ENCODE results near the gene HOXD11.
A peak's percentile ranks its signal among the peaks of the same experiment; 100 is the strongest.

Gene HOXD11

GRCh38 chr2:176096986-176097819 lies 9.9 kb upstream of the HOXD11 start:
- peak; percentile 80 for TF ChIP-seq CTCF (conservative IDR thresholded peaks at IDR 0.05; ENCODE audit: low read depth, low read length)
- Histone ChIP-seq H4K20me1 (ENCODE audit: insufficient read depth) (no peaks in the 10 kb centered on the region), H3K79me2 (ENCODE audit: insufficient read depth, low read depth) (no peaks in the 10 kb centered on the region), H3K36me3 (ENCODE audit: insufficient read depth) (no peaks in the 10 kb centered on the region), H3K4me1 (ENCODE audit: low read depth, poor library complexity, severe bottlenecking) (peaks cover 8% of the 10 kb centered on the region), H3K4me3 (IDR thresholded peaks at IDR 0.05; ENCODE audit: insufficient read depth, low read depth, low read length) (peak overlapping the region; percentile 89), H3K27ac (peak overlapping the region; percentile 91), H2AFZ (ENCODE audit: low read depth) (peak overlapping the region; percentile 97), H3K4me2 (peak overlapping the region; percentile 95), H3K9ac (peak overlapping the region; percentile 90), H3K27me3 (ENCODE audit: insufficient read depth, low read depth) (no peaks in the 10 kb centered on the region)

GRCh38 chr2:176097820-176098365 lies 9.2 kb upstream of the HOXD11 start:
- peaks cover 8% of the 10 kb centered on the region for H3K4me1 ChIP-seq (ENCODE audit: low read depth, poor library complexity, severe bottlenecking)
- no peaks in the 10 kb centered on the region for H4K20me1 ChIP-seq (ENCODE audit: insufficient read depth)
- H2AFZ ChIP-seq (ENCODE audit: low read depth) = peak overlapping the region; percentile 97
- peak overlapping the region; percentile 90; the same call in 1 of the 2 replicates for H3K9ac ChIP-seq
- TF ChIP-seq CTCF (conservative IDR thresholded peaks at IDR 0.05; ENCODE audit: low read depth, low read length) = no peak
- no peak overlapping the region for H3K4me3 ChIP-seq (IDR thresholded peaks at IDR 0.05; ENCODE audit: insufficient read depth, low read depth, low read length)
- no peaks in the 10 kb centered on the region for H3K36me3 ChIP-seq (ENCODE audit: insufficient read depth)
- H3K27me3 ChIP-seq (ENCODE audit: insufficient read depth, low read depth) = no peaks in the 10 kb centered on the region
- no peaks in the 10 kb centered on the region for H3K79me2 ChIP-seq (ENCODE audit: insufficient read depth, low read depth)
- H3K27ac ChIP-seq = no peak overlapping the region
- peak overlapping the region; percentile 95 for H3K4me2 ChIP-seq

- Histone ChIP-seq H3K79me2 (ENCODE audit: insufficient read depth, low read depth) (no peaks in the 10 kb centered on the region), H3K36me3 (ENCODE audit: insufficient read depth) (no peaks in the 10 kb centered on the region), H3K9ac (peak overlapping the region; percentile 90; the same call in 1 of the 2 replicates), H3K27ac (no peak overlapping the region), H3K4me1 (ENCODE audit: low read depth, poor library complexity, severe bottlenecking) (peaks cover 8% of the 10 kb centered on the region), H2AFZ (ENCODE audit: low read depth) (peak overlapping the region; percentile 97), H3K27me3 (ENCODE audit: insufficient read depth, low read depth) (no peaks in the 10 kb centered on the region), H3K4me2 (peak overlapping the region; percentile 95), H3K4me3 (IDR thresholded peaks at IDR 0.05; ENCODE audit: insufficient read depth, low read depth, low read length) (no peak overlapping the region), H4K20me1 (ENCODE audit: insufficient read depth) (no peaks in the 10 kb centered on the region)
- TF ChIP-seq CTCF (conservative IDR thresholded peaks at IDR 0.05; ENCODE audit: low read depth, low read length) = no peak
Measured at GRCh38 chr2:176098366-176099158, 8.5 kb upstream of the HOXD11 start.

GRCh38 chr2:176099159-176099727 lies 7.8 kb upstream of the HOXD11 start:
- Histone ChIP-seq H3K79me2 (ENCODE audit: insufficient read depth, low read depth) (no peaks in the 10 kb centered on the region), H4K20me1 (ENCODE audit: insufficient read depth) (no peaks in the 10 kb centered on the region), H3K27ac (no peak overlapping the region), H3K4me1 (ENCODE audit: low read depth, poor library complexity, severe bottlenecking) (peaks cover 8% of the 10 kb centered on the region), H2AFZ (ENCODE audit: low read depth) (0 out of 2 replicates have a peak overlapping the region, but pooled peaks have one; percentile 97), H3K36me3 (ENCODE audit: insufficient read depth) (no peaks in the 10 kb centered on the region), H3K4me2 (no peak overlapping the region; the same call in 1 of the 2 replicates), H3K4me3 (IDR thresholded peaks at IDR 0.05; ENCODE audit: insufficient read depth, low read depth, low read length) (no peak overlapping the region), H3K9ac (no peak overlapping the region), H3K27me3 (ENCODE audit: insufficient read depth, low read depth) (no peaks in the 10 kb centered on the region)
- no peak for TF ChIP-seq CTCF (conservative IDR thresholded peaks at IDR 0.05; ENCODE audit: low read depth, low read length)
